Activated naive CD4-positive, alpha-beta T cell (primary cell): ENCODE measurements around the gene CBFA2T2.
A peak's percentile ranks its signal among the peaks of the same experiment; 100 is the strongest.
"Not testable (repeated sequence)": the region's sequence is repeated elsewhere in the genome, so short reads cannot be mapped to it uniquely, and the experiment has no call there.

Experiments
- DNase-seq, 4 experiments: peaks; one replicate each; lab custom pipeline; 2025; lab: John Stamatoyannopoulos, UW

Gene CBFA2T2

DNA sequence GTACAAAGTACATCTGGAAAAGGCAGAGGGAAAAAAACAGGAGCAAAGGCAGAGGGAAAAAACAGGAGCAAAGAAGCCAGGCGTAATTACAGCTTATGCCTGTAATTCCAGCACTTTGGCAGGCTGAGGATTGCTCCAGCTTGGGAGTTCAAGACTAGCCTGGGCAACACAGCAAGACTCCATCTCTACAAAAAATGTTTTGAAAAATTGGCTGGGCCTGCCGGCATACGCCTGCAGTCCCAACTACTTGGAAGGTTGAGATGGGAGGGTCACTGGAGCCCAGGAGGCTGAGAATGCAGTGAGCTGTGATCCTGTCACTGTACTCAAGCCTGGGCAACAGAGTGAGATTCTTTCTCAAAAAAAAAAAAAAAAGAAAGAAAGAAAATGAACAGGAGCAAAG is 19.0 kb upstream of the CBFA2T2 start:
- no peak for DNase-seq

- no peak for DNase-seq
Measured at GRCh38 chr20:33472868-33473435, 16.9 kb upstream of the CBFA2T2 start.

- DNase-seq, result no peak
Measured at GRCh38 chr20:33474097-33474873, 15.6 kb upstream of the CBFA2T2 start.

DNA sequence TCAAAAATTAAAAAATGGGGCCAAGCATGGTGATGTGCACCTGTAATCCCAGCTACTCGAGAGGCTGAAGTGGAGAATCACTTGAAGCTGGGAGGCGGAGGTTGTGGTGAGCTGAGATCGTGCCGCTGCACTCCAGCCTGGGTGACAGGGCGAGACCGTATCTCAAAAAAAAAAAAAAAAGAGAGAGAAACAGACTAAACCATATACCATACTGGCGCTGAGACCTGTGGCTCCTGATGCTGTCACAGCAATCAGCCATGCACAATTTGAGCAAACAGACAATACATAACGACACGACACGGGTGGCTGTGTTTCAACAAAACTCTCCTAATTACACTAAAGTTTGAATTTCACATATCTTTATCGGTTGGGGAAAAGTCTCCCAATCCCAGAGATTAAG is 14.9 kb upstream of the CBFA2T2 start:
- DNase-seq, result no peak

DNA sequence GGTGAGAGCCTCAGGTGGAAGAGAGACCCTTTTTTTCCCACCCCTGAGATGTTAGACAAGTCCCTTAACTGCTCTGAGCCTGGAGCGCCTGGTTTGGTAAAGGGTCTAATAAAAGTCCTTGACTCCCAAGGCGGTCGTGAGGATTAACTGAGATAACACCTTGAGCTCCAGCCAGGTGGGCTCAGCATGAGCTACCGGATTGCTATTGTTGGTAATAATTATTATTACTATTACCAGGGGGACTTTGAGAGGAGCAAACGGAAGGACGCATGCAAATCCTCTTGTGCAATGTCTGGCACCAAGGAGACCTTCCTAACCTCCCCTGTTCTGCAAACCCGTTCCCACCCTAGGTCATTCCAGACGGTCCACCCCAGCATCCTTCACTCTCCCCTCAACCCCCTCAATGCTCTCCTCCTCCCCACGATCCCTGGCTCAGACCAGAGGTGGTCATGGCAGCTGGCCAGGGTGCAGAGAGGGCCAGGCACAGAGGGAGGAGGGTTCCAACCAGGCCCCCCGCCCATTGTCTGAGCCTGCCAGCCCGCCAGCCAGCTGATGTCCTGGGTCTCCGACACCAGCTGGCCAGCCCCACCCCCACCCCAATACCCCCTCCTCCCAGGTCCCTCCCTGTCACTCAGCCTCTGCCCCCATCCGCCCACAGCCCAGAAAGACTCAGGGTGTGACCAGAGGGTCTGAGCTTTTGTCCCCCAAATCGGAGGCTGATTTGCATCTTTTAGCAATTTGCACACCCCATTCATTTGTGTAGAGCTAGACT is 14.3 kb upstream of the CBFA2T2 start:
- no peak for DNase-seq

GRCh38 chr20:33477386-33478234 is 12.3 kb upstream of the CBFA2T2 start:
- DNase-seq, result no peak

- DNase-seq, result no peak
Measured at GRCh38 chr20:33480048-33480447, 9.8 kb upstream of the CBFA2T2 start.

GRCh38 chr20:33481431-33481941 is 8.4 kb upstream of the CBFA2T2 start:
- DNase-seq, result no peak

DNA sequence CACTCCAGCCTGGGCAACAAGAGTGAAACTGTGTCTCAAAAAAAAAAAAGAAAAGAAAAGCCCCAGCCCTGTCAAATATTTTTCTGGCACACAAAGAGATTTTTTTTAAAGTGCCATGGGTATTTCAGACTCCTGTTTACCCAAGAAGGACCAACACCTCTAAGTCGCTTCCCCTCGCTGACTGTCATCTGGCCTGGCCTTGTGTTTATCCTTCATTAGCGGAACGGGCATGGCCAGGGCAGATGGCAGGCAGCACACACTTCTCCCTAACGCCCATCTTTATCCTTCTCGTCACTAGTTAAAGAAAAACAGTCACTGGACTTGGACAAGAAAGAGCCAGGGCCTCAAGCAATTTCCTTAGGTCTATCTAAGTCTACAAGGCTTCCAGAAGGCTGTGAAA is 7.3 kb upstream of the CBFA2T2 start:
- DNase-seq, result no peak

- DNase-seq, result not testable (repeated sequence)
Measured at GRCh38 chr20:33483186-33483585, 6.7 kb upstream of the CBFA2T2 start.

DNA sequence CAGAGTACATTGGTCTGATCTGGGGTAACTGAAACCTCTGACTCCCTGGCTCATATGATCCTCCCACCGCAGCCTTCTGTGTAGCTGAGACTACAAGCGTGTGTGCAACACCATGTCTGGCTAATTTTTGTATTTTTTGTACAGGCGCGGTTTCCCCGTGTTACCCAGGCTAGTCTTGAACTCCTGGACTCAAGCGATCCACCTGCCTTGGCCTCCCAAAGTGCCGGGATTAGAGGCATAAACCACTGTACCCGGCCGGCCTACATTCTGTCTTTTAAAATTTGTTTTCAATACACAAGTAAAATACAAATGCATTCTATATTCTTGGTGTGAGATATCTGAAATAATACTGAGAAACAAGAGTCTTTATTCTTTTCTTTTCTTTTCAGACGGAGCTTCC is 1.7 kb upstream of the CBFA2T2 start:
- DNase-seq, result no peak

- DNase-seq, result not testable (repeated sequence)
Measured at GRCh38 chr20:33488661-33489494, 1.0 kb upstream of the CBFA2T2 start.

GRCh38 chr20:33489495-33490022 is 337 bp upstream of the CBFA2T2 start:
- peak; percentile 83 to 98 (median 95) for DNase-seq

DNA sequence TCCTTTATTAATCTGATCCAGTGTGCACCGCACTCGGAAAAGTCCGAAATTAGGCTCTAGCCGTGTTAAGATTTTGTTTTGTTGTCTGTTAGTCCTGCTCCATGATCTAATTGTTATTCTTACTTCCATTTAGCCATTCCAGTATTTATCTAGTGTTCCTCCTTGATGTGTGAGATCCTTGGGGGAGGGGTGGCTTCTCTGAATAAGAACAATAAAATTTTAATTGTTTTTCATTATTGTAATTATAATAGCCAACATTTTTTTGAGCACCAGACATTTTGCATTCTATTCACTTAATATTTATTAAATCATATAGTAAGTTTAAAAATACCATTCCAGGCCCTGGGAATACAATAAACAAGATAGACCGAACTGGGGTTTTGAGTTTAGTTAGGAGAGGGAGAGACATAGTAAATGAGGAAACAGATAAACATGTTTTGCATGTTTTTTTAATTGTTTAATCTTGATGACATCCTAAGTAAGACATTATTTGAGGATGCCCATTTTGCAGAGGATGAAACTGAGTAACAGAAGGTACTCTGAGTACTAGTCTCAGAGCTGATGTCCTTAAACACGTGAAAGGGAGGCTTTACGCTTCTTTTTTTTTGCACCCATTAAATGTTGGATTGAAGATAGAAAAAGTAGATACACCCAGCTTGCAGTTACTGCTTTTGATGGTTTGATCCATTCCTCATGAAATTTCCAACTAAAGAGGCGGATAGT is 1.2 kb downstream of the CBFA2T2 start:
- DNase-seq, result no peak

GRCh38 chr20:33493076-33493766 is 3.3 kb downstream of the CBFA2T2 start:
- no peak for DNase-seq

- DNase-seq, result not testable (repeated sequence)
Measured at GRCh38 chr20:33496776-33497175, 6.9 kb downstream of the CBFA2T2 start.

- no peak for DNase-seq
Measured at GRCh38 chr20:33499355-33499754, 9.5 kb downstream of the CBFA2T2 start.

DNA sequence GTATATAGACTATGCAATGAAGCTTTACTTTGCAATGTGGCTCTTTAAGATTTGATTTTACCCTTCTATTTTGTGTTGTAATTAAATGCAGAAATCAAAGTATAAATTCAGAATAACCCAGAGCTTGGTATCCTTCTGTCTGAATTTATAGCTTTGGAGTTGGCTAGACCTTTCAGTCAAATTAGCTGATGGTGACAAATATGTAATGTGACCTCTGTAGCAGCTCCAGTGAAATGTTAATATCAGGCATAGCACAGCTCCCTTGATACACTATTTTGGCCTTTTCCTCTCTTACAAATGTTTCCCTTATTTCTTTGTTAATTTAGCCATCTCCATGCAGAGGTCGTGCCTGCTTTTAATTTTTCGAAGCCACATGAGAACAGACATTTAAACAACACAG is 11.1 kb downstream of the CBFA2T2 start:
- DNase-seq, result no peak

GRCh38 chr20:33503564-33503963 is 13.7 kb downstream of the CBFA2T2 start:
- no peak for DNase-seq
